ENCODE data around the gene ARHGAP33.

The ARHGAP33 gene

DNA sequence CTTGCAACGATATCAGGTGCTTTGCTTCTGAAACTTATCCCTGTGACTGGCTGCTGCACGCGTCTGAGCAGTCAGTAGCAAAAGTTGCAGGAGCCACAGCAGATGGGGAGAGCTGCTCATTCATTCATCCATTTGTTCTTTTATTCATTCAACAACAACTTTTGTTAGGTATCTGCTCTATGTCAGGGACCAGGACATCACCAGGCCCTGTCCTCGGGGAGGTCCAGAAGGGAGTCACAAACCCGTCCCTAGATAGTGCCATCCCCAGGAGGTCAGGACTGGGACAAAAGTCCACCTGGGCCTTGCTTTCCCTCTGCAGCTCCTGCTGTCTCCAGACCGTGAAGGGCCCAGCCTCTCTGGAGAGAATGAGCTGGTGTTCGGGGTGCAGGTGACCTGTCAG is 2.6 kb downstream of the ARHGAP33 start:
- no peak for DNase-seq

- DNase-seq, result no peak
Measured at GRCh38 chr19:35779033-35779432, 3.7 kb downstream of the ARHGAP33 start.

- no peak for DNase-seq
Measured at GRCh38 chr19:35780058-35780457, 4.7 kb downstream of the ARHGAP33 start.

DNA sequence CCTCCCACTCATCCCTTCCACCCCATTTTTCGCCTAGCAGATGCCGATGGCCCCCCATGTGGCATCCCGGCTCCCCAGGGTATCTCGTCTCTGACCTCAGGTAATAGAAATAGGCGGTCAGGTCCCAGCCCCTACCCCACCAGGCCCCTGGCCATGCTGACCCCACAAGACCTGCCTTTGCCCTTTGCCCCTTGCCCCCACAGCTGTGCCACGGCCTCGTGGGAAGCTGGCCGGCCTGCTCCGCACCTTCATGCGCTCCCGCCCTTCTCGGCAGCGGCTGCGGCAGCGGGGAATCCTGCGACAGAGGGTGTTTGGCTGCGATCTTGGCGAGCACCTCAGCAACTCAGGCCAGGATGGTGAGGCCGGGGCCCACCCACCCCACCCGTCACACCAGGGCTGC is 5.4 kb downstream of the ARHGAP33 start:
- DNase-seq, result no peak

DNA sequence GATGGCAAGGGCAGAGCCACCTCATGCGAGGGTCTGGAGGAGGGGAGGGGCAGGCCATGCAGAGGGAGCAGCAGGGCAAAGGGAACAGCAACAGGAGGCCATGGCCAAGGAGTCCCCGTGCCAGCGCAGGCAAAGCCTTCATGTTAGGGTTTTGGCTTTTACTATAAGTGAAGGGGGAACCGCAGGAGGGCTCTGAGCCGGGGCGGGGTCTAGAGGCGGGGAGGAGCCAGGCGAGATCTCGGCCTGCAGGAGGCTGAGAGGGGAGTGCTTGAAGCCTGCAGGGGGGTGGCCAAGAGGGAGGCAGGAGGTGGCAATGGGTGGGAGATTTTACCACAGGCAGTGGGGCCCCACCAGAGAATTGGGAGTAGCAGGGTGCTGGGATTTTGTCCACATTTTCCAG is 6.3 kb downstream of the ARHGAP33 start:
- no peak for DNase-seq

DNA sequence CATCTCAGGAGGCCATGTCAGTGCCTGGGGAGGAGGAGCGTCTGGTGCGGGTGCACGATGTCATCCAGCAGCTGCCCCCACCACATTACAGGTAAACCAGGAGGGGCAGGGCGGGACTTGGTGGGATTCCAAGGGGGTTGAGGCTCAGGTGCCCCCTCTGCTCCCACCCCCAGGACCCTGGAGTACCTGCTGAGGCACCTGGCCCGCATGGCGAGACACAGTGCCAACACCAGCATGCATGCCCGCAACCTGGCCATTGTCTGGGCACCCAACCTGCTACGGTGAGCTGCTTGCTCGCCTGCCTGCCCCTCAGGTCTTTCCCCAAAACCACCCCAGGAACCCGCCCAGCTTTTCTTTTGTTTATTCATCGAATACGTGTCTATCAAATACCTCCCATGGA is 7.2 kb downstream of the ARHGAP33 start:
- DNase-seq, result no peak

DNA sequence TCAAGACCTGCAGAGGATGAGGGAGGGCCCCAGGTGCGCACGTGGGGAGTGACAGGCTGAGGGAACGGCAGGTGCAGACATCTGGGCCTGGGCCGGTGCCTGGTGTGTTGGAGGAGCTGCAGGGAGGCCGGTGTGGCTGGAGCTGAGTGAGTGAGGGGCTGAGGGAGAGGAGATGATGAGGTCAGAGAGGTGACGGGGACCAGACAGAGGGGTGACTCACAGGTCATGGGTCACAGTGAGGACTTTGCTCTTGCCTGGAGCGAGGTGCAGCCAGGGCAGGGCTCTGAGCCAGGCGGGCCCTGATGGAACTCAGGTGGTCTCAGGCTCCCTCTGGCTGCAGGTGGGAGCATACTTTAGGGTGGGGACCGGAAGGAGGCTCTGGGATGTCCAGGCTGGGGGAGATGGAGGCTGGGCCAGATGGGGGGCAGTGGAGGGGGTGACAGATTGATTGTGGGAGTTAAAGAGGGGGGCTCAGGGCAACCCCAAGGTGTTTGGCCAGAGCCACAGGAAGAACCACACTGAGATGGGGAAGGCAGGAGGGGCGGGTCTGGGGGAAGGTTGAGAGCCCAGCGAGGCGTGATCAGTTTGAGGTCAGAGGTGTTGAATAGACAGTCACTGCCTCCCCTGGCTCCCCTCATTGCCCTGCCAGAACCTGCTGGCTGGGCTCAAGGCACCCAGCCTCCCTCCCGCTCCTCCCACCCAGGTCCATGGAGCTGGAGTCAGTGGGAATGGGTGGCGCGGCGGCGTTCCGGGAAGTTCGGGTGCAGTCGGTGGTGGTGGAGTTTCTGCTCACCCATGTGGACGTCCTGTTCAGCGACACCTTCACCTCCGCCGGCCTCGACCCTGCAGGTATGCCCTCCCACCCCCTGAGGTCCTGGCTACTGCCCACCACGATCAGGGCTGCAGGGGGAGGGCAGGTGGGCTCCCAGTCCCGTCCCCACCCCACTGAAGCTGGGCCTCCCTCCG is 8.4 kb downstream of the ARHGAP33 start:
- no peak for DNase-seq

- DNase-seq, result no peak
Measured at GRCh38 chr19:35784503-35785338, 9.4 kb downstream of the ARHGAP33 start.

DNA sequence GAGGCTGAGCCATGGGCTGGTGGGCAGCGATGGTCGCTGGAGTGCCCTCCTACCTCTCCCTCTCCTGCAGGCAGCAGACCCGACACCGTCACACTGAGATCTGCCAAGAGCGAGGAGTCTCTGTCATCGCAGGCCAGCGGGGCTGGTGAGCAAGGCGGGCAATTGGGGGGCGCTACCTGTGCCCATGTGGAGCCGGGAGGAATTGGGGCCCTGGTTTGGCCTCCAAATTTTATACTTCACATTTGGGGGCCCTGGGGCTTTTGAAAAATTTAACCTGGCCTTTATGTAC is 9.9 kb downstream of the ARHGAP33 start:
- no peak for DNase-seq

GRCh38 chr19:35786299-35787160 is 11.2 kb downstream of the ARHGAP33 start:
- DNase-seq, result no peak

DNA sequence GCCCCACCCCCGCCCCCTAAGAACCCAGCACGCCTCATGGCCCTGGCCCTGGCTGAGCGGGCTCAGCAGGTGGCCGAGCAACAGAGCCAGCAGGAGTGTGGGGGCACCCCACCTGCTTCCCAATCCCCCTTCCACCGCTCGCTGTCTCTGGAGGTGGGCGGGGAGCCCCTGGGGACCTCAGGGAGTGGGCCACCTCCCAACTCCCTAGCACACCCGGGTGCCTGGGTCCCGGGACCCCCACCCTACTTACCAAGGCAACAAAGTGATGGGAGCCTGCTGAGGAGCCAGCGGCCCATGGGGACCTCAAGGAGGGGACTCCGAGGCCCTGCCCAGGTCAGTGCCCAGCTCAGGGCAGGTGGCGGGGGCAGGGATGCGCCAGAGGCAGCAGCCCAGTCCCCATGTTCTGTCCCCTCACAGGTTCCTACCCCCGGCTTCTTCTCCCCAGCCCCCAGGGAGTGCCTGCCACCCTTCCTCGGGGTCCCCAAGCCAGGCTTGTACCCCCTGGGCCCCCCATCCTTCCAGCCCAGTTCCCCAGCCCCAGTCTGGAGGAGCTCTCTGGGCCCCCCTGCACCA is 11.9 kb downstream of the ARHGAP33 start:
- no peak for DNase-seq

DNA sequence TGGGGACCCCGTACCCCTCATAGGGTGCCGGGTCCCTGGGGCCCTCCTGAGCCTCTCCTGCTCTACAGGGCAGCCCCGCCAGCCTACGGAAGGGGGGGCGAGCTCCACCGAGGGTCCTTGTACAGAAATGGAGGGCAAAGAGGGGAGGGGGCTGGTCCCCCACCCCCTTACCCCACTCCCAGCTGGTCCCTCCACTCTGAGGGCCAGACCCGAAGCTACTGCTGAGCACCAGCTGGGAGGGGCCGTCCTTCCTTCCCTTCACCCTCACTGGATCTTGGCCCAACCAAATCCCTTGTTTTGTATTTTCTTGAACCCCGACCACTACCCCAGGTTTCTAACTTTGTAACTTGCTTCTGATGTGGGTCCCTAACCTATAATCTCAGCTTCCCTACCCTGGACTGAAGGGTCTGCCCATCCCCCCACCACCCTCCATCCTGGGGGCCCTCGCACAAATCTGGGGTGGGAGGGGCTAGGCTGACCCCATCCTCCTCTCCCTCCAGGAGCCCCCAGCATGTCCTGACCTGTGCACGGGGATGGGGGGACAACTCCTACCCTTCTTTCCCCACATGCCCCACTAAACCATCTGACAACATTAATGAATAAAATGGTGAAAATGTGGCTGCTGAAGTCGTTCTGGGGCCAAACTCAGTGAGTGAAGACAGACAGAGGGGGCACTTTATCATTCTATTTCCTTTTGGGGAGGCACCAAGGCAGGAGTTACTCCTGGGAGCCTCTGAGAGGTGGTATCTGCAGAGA is 13.0 kb downstream of the ARHGAP33 start:
- no peak for DNase-seq

DNA sequence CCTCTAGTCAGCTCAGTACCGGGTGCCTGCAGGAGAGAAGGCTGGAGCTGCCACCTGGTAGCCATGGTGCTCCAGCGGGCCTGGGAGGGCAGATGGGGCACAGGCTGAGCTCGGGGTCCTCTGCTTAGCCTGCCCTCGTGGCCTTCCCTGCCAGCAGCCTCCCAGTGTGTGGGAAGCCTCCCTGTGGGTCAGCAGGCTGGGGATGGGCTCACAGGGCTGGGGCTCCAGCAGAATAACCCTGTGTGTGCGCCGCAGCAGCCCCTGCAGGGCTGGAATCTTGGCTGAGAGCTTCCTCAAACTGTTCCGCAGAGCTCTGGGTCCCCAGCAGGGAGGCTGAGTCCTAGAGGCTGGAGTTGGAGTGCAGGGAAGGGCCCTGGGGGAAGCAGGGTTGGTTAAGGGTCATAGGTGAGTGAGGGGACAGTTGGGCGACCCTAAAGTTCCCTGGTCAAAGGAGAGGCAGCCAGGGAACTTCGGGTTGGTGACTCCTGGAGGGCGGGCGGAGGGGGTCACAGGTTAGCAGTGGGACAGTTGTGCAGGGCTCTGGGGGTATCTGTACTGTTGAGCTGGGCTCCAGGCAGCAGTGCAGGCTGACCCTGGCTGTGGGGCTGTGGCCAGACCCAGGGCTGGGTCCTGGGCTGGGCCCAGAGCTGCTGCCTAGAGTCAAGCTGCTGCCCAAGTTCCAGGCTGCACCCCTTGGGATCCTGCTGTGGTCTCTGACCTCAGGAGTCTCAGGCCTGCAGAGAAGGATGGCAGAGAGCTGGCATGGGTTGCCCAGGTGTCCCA is 14.0 kb downstream of the ARHGAP33 start:
- DNase-seq, result no peak

DNA sequence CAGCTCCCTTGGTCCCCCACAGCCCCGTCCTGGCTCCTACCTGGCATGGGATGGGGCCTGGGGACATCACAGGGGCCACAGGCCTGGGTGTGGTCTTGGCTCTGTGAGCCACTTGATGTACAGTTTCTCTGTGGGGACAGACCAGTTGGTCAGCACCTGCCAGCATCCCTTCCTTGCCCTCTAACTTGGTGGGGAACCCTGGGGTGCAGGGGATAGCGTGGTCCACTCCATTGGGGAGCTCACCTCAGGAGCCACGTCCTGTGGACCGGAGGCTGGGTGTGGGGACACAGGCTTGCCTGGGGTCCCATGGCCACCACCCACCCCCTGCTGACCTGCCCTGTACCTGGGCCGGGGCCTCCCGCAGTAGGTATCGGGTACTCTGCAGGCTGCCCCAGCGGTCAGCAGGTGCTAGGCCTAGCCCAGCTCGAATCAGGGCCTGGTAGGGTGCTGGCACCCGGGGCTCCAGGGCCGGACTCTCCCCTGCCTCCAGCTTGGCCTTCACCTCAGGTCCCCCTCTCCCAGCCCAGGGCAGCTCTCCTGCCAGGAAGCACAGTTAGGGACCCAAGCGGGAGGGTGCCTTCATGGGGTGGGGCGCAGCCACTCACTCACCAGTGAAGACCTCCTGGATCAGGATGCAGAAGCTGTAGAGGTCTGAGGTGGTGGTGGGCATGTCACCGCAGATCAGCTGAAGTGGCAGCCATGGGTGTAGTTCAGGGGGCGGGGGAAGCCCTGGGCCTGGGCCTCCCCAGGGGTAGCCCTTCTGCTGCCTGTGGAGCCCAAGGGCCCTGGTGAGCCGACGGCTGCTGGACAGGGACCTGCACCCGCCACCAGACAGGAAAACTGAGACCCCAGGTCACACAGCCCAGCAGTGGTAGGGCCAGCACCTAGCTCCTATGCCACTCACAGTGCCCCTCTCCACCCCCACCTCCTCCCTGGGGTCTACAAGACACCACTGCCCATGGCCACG is 14.9 kb downstream of the ARHGAP33 start:
- no peak for DNase-seq

GRCh38 chr19:35790981-35791813 is 15.8 kb downstream of the ARHGAP33 start:
- DNase-seq, result peak in 1 of 14 donors; percentile 49

DNA sequence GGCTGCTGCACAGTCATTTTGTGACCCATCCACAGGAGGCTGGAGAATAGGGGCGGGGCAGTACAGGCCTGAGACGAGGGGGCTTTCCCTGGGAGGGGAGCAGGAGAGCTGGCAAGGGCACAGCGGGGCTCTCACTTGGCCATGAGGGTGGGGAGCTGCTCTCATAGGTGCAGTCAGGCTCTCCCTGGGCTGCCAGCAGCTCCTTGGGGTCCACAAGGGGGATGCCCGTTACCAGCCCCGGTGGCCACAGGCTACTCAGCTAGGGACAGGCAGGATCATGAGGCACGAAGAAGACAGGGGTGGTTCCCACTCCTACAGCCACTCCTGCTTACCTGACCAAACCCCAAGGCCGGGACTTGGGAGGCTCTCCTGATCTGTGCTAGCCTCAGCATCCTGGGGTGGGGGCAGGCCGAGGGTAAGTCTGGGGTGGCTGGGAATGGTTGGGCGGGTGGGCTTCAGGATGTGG is 16.5 kb downstream of the ARHGAP33 start:
- DNase-seq, result no peak

- no peak for DNase-seq
Measured at GRCh38 chr19:35792312-35792711, 16.9 kb downstream of the ARHGAP33 start.

DNA sequence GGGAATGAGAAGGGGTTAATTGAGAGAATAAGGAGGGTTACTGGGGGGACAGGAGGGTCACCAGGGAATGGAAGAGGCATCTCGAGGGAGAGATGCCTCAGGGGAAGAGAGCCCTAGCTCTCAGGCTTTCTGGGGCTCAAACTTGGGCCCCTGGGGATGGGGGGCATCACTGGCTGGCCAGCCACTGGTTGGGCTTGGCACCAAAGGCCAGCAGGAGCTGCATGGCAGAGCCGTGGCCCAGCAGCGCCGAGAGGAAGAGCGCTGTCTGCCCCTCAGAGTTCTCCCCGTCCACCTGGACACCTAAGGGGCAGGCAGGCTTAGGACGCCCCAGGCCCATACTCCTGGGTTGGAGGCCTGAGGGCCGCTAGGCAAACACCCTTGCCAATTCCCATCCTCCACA is 17.5 kb downstream of the ARHGAP33 start:
- no peak for DNase-seq
